Transverse colon (tissue), 4 donors: Measurements from ENCODE around the gene RGS6.

Experiments used
- CTCF ChIP-seq, 5 experiments: fragments of 200-600 bp in 3 of 5; fragments of 450-650 bp in 2 of 5; sonication (generic) in 3 of 5; IDR thresholded peaks; 1 replicate in 2 of 5; 2 replicates in 3 of 5; pipeline ENCODE4 v1.5.1; 2016 to 2017; ENCODE audit warnings: antibody characterized with exemption in 5 of 5, inconsistent platforms in 3 of 5, mild to moderate bottlenecking in 2 of 5, moderate library complexity in 1 of 5
- EP300 ChIP-seq: sonication (generic); formaldehyde crosslinking; IDR thresholded peaks from one replicate; pipeline ENCODE4 v1.6.1; 2017; ENCODE audit warnings: antibody characterized with exemption, low read depth
- POLR2AphosphoS5 ChIP-seq, 3 donors: sonication (generic); formaldehyde crosslinking; IDR thresholded peaks; one replicate each; pipeline ENCODE4 v1.6.1; 2016; ENCODE audit warnings: antibody characterized with exemption in 3 of 3

DNA sequence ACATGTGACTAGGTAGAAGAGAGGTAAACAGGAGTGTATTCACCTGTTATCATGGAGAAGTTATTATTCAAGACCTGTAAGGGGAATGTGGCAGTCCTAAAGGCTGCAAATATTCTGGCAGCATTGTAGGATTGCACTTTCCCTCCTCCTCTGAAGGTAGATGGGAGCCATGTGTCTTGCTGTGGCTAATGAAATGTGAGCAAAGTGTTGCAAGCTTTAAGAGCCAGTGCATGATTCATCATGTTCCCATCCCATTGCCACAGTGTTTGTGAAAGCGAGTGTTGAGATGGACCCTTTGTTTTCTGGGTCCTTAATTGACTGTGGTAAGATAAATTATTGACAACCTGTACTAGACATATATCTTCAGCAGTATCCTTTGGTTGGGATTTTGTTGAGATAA, 128.7 kb downstream of the RGS6 start:
- TF ChIP-seq CTCF (IDR thresholded peaks at IDR 0.05) (no peak), POLR2AphosphoS5 (IDR thresholded peaks at IDR 0.05) (no peak), EP300 (no peak)
